Progenitor cell of endocrine pancreas (in vitro differentiated cells): ENCODE data around the gene TM4SF4. TPM values are rescaled to one million over a fixed set of nuclear protein-coding genes. Genes with fewer than 3 reads are reported as not detected.
A peak's percentile ranks its signal among the peaks of the same experiment; 100 is the strongest.

Experiments
- DNase-seq: peaks from one replicate; pipeline ENCODE4 v3.0.0; 2021; ENCODE audit warnings: low spot score; ENCODE audit not compliant: unreplicated experiment
- H3K27ac Mint-ChIP-seq: 2 replicates; pipeline ENCODE4 v1.8.0; 2021; ENCODE audit warnings: mild to moderate bottlenecking, moderate library complexity, mixed read lengths
- H3K27me3 Mint-ChIP-seq: 2 replicates; pipeline ENCODE4 v1.8.0; 2021; ENCODE audit warnings: mixed read lengths
- H3K36me3 Mint-ChIP-seq: 2 replicates; pipeline ENCODE4 v1.8.0; 2022; ENCODE audit warnings: mixed read lengths; ENCODE audit not compliant: insufficient read depth
- H3K4me1 Mint-ChIP-seq: 2 replicates; pipeline ENCODE4 v1.8.0; 2021; ENCODE audit warnings: low read depth, mixed read lengths
- H3K4me3 Mint-ChIP-seq: 2 replicates; pipeline ENCODE4 v1.8.0; 2021; ENCODE audit warnings: low read depth, mild to moderate bottlenecking, moderate library complexity, mixed read lengths
- H3K9me3 Mint-ChIP-seq: 2 replicates; pipeline ENCODE4 v1.8.0; 2021; ENCODE audit warnings: low read depth, mixed read lengths
- total RNA-seq: library from RNA; stranded (reverse); gene quantifications from 2 replicates; pipeline ENCODE4 v1.2.1, GENCODE V29; 2021
- TF ChIP-seq, protein P1 (sequence below): fragments of 200-600 bp; sonication (generic); IDR thresholded peaks from one replicate; pipeline ENCODE4 v1.5.0; 2021; ENCODE audit warnings: antibody characterized with exemption, mild to moderate bottlenecking; ENCODE audit not compliant: unreplicated experiment

TM4SF4 gene
- total RNA-seq, 1 donor from 2014 or later, result 314 TPM

DNA sequence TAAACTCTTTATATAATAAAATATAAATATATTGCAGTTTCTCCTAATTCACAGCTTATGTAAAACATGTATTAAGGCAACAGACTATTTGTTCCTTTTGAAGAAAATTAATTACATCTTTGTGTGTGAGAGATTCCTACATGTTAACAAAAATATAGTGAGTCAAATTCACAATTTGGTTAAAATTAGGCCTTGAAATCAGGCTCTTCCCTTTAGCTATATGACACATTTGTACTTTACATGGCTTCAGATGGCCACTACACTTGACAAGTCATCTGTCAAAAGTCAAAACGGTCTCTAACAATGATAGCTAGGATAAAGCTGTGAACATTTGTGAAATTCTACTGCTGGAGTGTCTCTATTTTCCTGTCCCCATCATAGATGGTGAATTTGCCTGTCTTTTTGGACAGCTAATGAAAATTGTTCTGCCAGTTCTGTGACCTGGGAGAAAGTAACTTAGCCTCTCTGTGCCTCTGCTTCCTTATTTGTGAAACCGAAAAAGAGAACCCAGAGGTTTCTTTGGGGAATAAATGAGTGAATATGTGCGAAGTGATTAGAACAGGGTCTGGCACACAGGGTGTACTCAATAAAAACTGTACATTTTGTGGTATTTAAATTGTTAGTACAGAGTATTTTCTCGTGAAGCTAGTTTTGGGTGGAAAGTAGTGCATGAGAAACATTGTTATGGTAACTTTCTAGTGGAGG, 23.6 kb downstream of the TM4SF4 start:
- Mint-ChIP-seq H3K27ac (no peak overlapping the region), H3K4me3 (no peak overlapping the region), H3K36me3 (peaks cover 33% of the 10 kb centered on the region), H3K4me1 (no peaks in the 10 kb centered on the region), H3K27me3 (no peaks in the 10 kb centered on the region), H3K9me3 (no peaks in the 10 kb centered on the region)
- TF ChIP-seq, protein P1, sequence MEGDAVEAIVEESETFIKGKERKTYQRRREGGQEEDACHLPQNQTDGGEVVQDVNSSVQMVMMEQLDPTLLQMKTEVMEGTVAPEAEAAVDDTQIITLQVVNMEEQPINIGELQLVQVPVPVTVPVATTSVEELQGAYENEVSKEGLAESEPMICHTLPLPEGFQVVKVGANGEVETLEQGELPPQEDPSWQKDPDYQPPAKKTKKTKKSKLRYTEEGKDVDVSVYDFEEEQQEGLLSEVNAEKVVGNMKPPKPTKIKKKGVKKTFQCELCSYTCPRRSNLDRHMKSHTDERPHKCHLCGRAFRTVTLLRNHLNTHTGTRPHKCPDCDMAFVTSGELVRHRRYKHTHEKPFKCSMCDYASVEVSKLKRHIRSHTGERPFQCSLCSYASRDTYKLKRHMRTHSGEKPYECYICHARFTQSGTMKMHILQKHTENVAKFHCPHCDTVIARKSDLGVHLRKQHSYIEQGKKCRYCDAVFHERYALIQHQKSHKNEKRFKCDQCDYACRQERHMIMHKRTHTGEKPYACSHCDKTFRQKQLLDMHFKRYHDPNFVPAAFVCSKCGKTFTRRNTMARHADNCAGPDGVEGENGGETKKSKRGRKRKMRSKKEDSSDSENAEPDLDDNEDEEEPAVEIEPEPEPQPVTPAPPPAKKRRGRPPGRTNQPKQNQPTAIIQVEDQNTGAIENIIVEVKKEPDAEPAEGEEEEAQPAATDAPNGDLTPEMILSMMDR, result no peak
- no peak for DNase-seq

DNA sequence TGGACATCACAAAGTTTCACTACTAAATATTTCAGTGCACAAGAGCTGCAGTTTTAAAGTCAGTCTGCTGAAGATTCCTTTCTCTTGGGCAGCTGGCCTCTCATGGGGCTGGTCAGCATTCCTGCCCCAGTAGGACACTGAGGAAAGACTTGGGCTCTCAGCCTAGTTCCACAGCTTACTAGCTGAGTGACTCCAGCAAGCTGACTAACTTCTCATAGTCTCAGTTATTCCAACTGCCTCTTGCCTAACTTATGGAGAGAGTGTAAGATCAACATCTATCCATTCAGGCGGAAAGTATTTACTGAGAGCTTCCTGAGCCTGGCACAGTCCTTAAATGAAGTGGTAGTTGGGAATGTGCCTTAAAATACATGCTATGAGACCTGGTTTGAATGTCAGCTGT, 27.0 kb downstream of the TM4SF4 start:
- H3K4me1 Mint-ChIP-seq, result peaks cover 2% of the 10 kb centered on the region
- DNase-seq, result no peak
- no peaks in the 10 kb centered on the region for H3K27me3 Mint-ChIP-seq
- peaks cover 14% of the 10 kb centered on the region for H3K36me3 Mint-ChIP-seq
- TF ChIP-seq, protein P1, result no peak
- no peak overlapping the region for H3K27ac Mint-ChIP-seq
- no peak overlapping the region for H3K4me3 Mint-ChIP-seq
- no peaks in the 10 kb centered on the region for H3K9me3 Mint-ChIP-seq

DNA sequence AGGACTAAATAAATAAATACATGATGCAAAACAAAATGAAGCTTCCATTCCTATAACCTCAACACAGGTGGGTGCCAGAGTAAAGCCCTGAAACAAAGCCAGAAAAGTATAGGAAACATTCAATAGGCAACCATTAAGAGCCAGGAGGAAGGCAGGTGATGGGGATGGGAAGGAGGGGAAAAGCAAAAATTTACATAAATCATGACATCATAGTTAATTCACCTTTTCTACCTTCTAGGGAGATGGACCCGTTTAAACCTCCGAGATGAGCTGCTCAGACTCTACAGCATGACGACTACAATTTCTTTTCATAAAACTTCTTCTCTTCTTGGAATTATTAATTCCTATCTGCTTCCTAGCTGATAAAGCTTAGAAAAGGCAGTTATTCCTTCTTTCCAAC, 27.9 kb downstream of the TM4SF4 start:
- Mint-ChIP-seq H3K4me1 (peaks cover 9% of the 10 kb centered on the region), H3K4me3 (no peak overlapping the region), H3K9me3 (no peaks in the 10 kb centered on the region), H3K36me3 (peaks cover 14% of the 10 kb centered on the region), H3K27me3 (no peaks in the 10 kb centered on the region), H3K27ac (no peak overlapping the region)
- DNase-seq, result no peak
- TF ChIP-seq, protein P1, result no peak

DNA sequence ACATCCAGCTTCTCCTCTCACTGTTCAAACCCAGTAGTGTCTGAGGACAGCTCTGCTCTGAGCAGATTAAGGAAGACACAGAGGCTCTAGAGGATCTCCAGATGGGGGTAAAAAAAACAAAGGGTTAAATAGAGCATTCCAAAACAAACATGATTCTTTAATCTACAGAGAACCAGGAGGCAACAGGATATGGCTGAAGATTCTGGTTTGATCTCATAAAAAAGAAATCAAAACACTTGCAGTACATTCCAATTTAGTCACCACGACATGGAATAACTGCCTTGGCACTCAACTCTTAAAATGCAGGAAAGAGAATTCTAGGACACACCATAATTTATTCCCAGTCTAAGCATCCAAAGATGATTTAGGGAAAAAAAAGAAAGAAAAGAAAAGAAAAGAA, 32.0 kb downstream of the TM4SF4 start:
- Mint-ChIP-seq H3K27ac (no peak overlapping the region), H3K9me3 (no peaks in the 10 kb centered on the region), H3K4me3 (no peak overlapping the region), H3K4me1 (peaks cover 23% of the 10 kb centered on the region), H3K27me3 (no peaks in the 10 kb centered on the region), H3K36me3 (peaks cover 3% of the 10 kb centered on the region)
- TF ChIP-seq, protein P1, result no peak
- no peak for DNase-seq

DNA sequence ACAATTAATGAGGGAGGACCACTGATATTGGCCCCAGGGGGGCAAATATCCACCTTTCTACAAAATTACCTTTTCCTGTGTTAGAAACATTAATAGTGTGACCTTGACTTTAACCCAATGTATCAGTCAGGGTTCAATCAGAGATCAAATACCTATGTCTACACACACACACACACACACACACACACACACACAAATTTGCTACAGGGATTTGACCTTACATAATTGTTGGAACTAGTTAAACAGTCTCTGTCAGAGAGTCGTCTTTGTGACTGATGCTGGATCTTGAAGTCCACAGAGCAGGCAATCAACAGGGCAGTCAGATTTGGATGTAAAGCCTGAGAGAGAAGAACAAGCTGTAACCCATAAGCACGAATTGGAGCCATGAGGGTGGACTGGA, 32.5 kb downstream of the TM4SF4 start:
- Mint-ChIP-seq H3K4me1 (peaks cover 23% of the 10 kb centered on the region), H3K27ac (peak overlapping the region; percentile 29), H3K27me3 (no peaks in the 10 kb centered on the region), H3K36me3 (peaks cover 2% of the 10 kb centered on the region), H3K9me3 (no peaks in the 10 kb centered on the region), H3K4me3 (no peak overlapping the region)
- no peak for DNase-seq
- TF ChIP-seq, protein P1, result no peak
